Smooth muscle cell of the brain vasculature (primary cell): ENCODE data around the gene MMP11.
"Not testable (repeated sequence)": the region's sequence is repeated elsewhere in the genome, so short reads cannot be mapped to it uniquely, and the experiment has no call there.

Source experiments
- DNase-seq: peaks from one replicate; pipeline ENCODE4 v3.0.0-alpha.2; 2012; ENCODE audit warnings: low read depth, low spot score

Gene MMP11, protein sequence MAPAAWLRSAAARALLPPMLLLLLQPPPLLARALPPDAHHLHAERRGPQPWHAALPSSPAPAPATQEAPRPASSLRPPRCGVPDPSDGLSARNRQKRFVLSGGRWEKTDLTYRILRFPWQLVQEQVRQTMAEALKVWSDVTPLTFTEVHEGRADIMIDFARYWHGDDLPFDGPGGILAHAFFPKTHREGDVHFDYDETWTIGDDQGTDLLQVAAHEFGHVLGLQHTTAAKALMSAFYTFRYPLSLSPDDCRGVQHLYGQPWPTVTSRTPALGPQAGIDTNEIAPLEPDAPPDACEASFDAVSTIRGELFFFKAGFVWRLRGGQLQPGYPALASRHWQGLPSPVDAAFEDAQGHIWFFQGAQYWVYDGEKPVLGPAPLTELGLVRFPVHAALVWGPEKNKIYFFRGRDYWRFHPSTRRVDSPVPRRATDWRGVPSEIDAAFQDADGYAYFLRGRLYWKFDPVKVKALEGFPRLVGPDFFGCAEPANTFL

DNA sequence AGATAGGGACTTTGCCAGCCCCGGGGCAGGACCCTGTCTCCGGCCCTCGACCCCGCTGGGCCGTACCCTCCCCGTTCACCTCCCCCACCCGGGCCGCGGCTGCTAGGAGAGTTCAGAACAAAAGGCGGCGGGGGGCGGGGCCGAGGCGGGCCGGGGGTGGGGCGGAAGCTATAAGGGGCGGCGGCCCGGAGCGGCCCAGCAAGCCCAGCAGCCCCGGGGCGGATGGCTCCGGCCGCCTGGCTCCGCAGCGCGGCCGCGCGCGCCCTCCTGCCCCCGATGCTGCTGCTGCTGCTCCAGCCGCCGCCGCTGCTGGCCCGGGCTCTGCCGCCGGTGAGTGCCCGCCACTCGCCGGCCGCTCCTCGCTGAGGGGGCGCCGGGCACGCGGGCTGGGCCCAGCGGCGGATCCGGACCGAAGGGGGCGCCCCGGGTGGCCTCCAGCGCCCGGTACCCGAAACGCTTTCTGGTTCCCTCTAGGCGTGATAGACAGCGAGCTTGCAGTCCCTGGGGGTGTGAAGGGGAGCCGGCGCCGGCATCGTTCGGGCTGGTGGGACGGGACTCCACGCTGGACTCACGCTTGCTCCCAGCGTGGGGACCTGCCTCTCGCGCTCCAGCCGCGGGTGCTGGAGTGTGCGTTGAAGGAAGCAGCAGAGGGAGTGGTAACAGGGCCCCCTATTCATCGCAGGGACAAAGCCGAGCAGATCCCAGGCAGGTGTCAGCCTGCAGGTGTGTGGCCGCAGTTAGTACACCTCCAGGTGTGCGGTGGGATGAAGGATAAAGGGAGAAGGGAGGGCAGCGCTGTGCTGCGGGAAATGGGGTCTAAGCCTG lies at the start of gene MMP11:
Gene MMP11, plus strand, starts transcription at position 201 of the 825 bp plus-strand sequence. Its CDS starts 22 bp downstream, at position 223.
- no peak for DNase-seq

DNA sequence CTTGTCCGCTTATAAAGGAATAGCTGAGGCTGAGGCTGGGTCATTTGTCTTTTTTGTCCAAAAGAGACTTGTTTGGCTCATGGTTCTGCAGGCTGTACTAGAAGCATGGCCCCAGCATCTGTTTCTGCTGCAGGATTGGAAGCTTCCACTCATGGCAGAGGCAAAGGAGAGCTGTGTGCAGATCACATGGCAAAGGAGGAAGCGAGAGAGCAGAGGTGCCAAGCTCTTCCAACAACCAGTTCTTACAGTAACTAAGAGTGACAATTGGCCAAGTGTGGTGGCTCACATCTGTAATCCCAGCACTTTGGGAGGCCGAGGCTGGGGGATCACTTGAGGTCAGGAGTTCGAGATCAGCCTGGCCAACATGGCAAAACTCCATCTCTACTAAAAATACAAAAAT lies 44.5 kb upstream of the MMP11 start:
- DNase-seq = not testable (repeated sequence)

DNA sequence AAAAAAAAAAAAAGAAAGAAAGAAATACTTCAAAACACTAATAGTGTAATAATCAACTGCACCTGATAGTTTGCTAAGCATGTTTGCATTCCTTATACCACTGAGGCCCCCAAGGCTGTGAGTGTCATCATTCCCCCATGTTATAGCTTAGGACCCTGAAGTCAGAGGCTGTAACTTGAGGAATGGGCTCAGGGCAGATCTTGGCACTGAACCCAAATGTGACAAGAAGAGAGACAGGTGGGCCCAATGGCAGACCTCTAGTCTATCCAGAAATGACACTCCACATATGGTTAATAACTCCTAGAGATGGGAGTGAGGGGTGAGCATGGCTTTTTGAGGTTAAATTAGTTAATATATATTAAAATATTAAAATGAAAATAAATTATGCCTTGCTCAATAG lies 35.0 kb upstream of the MMP11 start:
- DNase-seq = no peak

DNA sequence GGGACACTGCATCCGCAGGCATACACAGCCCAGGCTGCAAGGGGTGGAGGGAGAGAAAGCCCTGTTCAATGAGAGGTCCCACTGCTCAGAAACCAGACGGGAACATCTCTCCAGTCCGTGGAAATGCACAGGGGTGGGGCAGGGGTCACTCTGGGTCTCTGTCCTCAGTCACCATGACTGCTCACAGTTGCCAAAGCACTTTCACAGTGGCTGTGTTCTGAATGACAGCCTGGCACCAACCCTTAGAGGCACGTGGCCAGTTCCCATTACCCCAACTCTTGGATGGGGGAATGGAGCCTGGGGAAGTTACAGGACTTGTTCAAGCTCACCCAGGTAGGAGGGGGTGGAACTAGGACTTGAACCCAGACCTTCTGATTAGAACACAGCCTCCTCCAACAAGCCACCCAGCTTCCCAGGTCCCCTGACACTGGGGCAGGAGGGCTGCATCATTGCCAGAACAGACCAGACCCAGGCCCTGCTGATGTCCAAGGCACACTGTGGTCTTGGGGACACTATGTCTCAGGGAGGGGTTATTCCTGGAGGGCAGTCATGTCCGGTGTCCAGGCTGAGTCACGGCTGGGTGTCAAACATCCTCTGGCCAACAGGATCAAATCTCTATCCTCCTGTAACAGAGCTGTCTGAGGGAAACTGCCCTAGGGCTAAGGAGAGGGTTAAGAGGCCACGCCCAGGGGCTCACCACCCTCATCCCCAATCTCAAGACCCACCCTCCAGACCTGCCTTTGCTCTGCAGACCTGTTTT lies 30.0 kb upstream of the MMP11 start:
- DNase-seq = no peak

DNA sequence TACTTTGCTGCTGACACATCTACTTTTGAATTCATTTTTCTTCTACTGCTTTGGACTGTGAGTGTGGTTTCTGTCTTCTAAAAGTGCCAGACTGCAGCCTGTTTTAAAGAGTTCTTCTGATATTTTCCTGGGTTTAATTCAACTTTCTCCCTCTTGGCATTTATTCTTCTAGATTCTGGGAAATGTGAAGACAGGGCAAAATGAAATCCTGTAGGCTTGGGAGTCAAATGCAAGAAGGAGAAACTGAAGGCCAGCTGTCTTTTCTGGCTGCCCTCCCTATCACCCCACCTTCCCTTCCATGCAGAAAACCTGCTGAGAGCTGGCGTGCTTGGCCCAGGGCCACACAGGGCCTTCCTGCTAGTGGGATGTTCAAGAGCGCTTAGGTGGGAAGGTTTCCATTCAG lies 29.3 kb upstream of the MMP11 start:
- peak; percentile 40 for DNase-seq

DNA sequence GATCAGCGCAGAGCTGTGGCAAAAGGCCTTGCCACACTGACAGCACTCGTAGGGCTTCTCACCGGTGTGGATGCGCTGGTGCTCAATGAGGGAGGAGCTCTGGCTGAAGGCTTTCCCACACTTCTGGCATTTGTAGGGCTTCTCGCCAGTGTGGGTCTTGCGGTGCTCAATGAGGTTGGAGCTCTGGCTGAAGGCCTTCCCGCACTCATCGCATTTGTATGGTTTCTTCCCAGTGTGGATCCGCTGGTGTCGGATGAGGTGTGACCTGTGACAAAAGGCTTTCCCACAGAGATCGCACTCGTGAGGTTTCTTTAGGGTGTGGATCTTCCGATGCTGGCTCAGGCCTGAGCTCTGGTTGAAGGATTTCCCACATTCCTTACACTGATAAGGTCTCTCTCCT lies 28.6 kb upstream of the MMP11 start:
- no peak for DNase-seq

DNA sequence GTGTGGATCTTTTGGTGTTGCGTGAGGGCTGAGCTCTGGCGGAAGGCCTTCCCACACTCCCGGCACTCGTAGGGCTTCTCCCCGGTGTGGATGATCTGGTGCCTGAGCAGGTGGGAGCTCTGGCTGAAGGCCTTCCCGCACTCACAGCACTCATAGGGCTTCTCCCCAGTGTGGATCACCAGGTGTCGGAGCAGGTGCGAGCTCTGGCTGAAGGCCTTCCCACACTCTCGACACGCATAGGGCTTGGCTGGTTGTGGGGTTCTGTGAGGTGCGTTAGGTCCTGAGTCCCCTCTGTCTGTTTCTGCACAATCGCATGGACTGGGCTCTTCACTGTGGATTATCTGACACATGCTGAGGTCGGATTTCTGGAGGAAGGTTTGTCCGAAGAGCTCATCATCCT lies 28.2 kb upstream of the MMP11 start:
- DNase-seq = no peak

DNA sequence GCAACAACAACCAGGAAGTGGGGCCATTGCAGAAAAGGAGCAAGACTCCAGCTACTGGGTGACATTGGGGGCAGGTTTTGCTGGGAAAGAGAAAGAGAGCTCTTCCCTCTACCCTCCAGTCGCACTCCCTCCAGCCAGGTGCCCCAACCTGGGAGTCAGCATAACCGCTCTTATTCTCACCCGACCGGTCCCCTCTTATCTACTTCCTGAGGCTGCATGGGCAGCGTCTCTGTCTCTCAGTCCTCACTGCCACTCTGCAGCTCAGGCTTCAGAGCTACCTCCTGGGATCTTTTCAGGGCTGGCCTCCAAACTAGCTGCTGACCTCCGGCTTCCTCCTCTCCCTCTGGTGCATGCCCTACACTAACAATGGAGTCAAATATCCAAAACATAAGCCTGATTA lies 26.9 kb upstream of the MMP11 start:
- no peak for DNase-seq

DNA sequence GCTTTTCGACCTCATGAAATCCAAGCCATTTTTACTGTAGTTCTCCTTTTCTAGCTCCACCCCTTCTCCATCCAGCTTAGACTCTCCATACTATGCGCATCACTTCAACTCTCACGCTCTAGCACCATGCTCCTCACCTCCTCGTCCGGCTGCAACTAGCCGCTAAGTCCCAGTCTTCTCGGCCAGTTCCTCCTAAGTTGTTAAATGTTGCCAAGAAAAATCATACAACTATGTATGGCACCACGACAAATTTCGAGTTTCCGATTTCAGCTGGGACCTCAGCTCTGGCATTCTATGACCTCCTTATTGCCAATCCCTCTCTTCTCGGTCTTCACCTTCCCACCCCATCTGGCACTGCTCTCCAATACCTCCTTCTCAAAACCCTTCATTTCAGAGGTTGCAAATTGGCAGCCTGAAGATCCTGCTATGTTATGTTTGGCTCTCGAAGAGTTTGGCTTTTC lies 22.8 kb upstream of the MMP11 start:
- no peak for DNase-seq

DNA sequence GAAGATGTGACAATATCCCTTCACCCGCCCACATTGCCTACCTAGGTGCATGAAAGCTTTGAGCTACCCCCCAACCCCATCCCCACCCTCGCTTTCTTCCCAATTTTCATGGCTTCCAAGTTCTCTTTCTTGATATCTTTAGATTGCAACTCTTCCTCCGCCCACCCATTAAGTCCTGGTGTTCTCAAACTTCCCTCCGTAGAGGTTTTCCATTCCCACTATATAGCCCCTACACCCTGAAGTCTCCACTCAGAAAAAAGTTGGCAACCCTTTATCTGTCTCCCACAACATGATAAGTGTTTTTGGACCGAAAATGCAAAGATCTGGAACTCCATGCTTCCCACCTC lies 22.3 kb upstream of the MMP11 start:
- DNase-seq = no peak

DNA sequence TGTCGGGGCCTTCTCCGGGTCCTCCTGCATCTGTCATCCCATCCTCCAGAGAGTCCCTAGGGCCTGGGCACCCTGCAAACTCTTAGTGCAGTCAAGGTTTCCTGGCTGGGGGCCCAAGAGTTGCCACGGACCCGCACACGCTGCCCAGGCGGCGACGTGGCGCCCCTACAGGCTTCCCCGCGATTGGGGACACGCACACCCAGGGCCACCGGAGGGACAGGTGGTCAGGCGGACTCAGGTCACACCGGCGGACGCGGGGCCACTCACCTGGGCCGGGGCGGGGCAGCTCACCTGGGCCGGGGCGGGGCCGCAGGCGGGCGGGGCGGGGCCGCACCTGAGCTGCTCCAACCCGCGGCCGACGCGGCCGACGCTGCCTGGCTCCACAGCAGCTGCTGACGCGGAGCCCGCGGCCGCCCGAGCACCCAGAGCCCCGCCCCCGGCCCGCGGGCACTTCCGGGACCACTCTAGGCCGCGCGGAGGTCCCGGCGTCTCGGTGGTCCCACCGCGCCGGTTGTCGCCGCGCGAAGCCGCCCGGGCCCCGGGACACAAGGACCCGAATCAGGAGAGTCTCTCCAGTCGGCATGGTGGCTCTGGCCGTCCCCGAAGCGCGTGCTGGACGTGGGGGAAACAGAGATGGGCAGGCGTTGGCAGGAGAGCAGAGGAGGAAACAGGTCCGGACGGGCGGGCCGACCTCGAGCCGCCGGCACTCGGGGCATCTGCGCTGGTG lies 21.8 kb upstream of the MMP11 start, which contains the start of gene ZNF70:
Gene ZNF70, minus strand, starts transcription at position 399 of the 727 bp plus-strand sequence. CDS start 5,972 bp downstream, outside the sequence.
- DNase-seq = peak; percentile 41

DNA sequence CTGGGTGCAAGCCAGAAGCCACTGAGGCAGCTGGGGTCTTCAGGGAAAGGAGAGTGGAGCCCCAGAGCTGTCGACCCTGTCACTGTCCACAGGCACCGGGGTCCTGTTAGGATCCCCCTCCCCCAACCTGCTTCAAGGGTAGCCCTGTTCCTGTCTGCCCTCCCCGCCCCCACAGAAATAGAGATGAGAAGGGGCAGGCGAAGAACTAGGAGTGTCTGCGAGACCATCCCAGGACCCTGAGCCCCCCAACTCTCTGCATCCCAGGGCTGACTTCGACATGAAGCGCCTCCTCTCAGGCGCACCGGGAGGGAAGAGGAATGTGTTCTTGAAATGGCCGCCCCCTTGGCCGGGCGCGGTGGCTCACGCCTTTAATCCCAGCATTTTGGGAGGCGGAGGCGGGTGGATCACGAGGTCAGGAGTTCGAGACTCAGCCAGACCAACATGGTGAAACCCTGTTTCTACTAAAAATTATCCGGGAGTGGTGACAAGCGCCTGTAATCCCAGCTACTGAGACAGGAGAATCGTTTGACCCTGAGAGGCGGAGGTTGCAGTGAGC lies 21.1 kb upstream of the MMP11 start:
- no peak for DNase-seq

DNA sequence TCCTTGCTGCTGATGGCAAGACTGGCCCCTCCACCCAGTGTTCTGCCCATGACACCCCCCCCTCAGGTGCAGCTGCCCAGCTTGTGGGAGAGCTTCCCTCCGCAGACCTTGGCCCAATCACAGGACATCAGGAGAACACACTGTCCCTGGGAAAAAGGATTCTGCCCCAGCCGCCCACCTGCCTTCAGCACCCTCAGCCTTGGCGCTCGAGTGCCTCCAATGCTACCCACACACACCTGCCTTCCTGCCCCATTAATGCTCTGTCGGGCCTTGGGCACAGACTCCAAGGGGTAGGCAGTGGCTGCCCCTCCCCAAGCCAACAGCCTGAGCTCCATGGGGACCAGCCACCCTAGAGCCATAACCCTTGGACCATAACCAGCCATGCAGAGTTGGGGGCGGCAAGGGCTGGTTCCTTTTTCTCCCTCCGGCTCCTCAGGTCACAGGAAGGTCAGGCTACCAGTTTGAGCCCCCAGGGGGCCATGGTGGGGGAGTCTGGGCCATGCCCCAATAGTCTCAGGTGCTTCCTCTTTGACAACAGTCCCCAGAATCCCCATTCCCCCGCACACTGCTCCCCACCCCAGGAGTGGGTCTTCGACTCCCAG lies 20.5 kb upstream of the MMP11 start:
- DNase-seq = no peak

DNA sequence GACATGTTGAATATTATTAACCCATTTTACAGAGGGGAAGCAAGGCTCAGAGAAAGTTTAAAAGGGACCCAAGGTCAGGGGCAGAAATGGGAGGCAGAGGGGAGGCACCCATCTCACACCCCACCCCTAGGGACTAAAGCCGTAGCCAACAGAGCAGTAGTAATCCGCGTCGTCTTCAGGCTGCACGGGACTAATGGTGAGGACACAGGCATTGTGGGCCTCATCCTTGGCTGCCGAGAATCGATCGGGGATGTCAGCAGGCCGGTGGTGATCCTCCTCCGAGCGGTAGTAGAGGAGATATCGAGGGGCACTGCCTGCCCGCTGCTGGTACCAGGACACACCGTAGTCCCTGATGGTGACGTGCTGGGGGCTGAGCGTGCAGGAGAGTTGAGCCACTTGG lies 19.9 kb upstream of the MMP11 start:
- DNase-seq = no peak

DNA sequence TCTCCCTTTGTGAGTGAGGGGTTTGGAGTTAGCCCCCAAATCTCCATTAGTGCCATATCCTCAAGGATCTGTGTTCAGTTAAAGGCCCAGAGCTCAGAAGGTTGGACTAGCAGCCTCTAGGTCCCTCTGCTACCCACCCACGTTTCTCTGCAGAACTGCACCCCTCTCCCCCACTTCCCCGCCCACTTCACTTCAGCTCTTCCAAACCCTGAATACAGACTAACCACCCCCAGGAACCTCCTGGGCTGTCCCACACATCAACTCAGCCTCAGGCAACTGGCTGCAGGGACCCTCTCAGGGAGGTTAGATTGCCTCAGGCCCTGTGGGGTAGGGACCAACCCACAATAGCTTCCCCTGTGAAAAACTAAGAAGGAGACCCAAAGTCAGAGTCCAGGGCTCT lies 19.3 kb upstream of the MMP11 start:
- DNase-seq = no peak

DNA sequence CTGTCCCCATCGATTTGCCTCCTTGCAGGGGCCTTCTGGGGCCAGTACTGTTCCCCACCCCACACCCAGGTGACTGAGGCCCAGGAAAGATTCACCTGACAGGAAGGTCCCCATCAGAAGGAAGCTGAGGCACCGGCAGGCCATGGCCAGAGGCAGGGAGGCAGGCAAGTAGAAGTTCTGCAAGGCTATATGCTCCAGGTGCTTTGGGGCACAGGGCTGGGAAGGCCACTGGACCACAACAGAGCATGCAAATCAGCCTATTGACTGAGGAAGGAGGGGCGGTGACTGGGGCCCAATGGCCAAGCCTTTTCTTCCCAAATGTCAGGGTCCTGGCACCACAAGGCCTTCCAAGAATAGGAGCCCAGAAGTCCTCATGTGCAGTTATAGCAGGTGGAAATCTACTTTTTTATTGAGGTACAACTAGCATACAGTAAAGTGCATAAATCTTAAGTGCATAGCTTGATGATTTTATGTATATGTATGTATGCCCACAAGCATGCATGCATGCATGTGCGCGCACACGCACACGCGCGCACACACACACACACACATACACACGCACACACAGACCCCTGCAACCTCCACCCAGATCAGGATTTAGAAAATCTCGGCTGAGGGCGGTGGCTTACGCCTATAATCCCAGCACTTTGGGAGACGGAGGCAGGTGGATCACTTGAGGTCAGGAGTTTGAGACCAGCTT lies 18.3 kb upstream of the MMP11 start, which contains the start of gene VPREB3:
Gene VPREB3, minus strand, starts transcription at position 206 of the 700 bp plus-strand sequence. Its CDS starts 62 bp downstream, at position 144.
- DNase-seq = no peak

DNA sequence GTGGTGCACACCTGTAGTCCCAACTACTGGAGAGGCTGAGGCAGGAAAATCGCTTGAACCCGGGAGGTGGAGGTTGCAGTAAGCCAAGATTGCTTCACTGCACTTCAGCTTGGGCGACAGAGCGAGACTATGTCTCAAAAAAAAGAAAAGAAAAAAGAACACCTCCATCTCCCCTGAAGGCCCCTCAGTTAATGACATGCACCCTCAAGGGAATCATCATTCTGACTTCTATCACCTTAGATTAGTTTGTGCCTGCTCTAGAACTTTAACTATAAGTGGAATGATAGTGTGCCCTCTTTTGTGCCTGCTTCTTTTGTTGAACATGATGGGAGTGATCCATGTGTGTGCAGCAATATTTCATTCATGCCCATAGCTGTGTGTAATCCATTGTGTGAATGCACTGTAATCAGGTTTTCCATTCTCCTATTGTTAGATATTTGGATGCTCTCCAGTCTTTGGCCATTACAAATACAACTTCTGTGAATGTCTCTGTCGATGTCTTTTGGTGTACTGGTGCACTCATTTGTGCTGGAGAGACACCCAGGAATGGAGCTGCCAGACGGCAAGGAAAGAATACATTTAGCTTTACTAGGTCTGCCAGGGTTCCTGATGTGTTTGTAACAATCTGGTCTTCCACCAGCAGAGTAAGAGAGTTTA lies 17.5 kb upstream of the MMP11 start:
- DNase-seq = no peak

DNA sequence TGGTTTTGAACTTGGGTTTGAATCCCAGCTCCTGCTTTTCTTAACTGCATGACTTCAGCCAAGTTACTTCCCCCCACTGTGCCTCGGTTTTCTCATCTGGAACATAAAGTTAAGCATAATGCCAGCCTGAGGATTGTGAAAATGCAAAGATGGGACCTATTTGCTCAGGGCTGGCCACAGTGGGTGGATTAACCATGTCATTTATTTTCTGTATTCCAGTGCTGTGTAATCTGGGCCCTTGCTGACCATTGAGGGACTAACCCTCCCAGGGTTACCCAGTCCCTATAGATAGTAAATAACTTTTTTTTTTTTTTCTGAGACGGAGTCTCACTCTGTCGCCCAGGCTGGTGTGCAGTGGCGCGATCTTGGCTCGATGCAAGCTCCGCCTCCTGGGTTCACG lies 16.9 kb upstream of the MMP11 start:
- no peak for DNase-seq

DNA sequence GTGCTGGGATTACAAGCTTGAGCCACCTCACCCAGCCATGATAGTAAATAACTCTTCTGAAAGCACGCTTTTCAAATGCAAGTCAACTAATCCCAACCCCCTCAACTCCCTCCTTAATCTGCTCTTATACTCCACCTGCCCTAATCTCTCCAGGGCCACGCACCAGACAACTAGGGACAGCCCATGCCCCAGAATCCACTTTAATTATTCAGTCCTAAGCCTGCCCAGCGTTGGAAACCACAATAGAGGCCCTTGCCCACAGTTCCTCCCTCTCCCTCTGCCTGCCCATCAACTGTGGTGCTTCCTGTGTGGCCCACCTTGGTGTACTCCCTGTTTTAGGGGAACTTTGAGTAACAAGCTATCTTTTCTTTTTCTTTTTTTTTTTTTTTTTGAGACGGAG lies 15.8 kb upstream of the MMP11 start:
- no peak for DNase-seq
